ENCODE results near the gene EMC7.
"Not testable (repeated sequence)": the region's sequence is repeated elsewhere in the genome, so short reads cannot be mapped to it uniquely, and the experiment has no call there.

Gene EMC7

DNA sequence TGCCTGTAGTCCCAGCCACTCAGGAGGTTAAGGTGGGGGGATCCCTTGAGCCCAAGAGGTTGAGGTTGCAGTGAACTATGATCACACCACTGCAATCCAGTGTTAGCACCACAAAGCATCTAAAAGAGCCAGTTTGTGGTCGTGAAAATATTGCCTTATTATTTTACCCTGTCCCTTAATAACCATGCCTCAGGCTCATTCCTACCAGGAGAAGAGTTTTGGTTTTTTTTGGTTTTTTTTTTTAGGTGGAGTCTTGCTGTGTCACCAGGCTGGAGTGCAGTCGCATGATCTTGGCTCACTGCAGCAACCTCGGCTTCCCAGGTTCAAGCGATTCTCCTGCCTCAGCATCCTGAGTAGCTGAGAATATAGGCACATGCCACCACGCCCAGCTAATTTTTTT is 44.8 kb downstream of the EMC7 start:
- TF ChIP-seq, protein P1, sequence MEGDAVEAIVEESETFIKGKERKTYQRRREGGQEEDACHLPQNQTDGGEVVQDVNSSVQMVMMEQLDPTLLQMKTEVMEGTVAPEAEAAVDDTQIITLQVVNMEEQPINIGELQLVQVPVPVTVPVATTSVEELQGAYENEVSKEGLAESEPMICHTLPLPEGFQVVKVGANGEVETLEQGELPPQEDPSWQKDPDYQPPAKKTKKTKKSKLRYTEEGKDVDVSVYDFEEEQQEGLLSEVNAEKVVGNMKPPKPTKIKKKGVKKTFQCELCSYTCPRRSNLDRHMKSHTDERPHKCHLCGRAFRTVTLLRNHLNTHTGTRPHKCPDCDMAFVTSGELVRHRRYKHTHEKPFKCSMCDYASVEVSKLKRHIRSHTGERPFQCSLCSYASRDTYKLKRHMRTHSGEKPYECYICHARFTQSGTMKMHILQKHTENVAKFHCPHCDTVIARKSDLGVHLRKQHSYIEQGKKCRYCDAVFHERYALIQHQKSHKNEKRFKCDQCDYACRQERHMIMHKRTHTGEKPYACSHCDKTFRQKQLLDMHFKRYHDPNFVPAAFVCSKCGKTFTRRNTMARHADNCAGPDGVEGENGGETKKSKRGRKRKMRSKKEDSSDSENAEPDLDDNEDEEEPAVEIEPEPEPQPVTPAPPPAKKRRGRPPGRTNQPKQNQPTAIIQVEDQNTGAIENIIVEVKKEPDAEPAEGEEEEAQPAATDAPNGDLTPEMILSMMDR (IDR thresholded peaks at IDR 0.05; ENCODE audit: control insufficient read depth, insufficient read depth, low read depth, low read length, missing control alignments), result no peak
- no peak overlapping the region for H3K4me3 ChIP-seq (ENCODE audit: control insufficient read depth, low read depth, low read length)
- DNase-seq (ENCODE audit: low read depth), result no peak

DNA sequence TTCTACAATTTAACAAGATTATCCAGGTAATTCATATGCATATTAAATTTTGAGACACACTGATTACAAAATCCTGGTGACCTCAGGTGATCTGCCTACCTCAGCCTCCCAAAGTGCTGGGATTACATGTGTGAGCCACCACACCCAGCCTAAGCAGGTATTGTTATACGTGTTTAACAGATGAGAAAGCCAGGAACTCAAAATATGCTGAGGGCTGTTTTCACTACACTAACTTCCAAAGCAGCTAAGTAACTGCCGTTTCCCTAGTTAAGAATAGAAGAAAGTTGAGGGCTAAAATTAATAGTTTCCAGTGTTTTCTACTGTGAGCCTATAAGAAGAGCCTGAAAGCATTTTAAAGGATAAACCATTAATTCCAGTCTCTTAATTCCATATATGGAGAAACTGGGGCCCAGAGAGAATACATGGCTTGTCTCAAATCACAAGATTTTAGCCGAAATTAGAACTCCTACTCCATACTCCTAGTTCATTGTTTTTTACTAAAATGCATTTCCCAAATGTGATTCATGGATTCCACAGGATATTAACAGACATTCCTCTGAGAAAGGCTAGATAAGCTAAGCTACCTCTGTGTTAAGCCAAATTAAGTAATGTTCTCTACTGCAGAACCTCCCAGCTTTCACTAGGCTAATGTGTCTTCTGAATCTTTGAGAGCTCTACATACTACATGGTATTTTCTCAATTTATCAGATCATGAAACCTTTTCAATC is 45.6 kb downstream of the EMC7 start:
- TF ChIP-seq, protein P1 (IDR thresholded peaks at IDR 0.05; ENCODE audit: control insufficient read depth, insufficient read depth, low read depth, low read length, missing control alignments), result no peak
- peak; percentile 78 for DNase-seq (ENCODE audit: low read depth)
- H3K4me3 ChIP-seq (ENCODE audit: control insufficient read depth, low read depth, low read length), result no peak overlapping the region

DNA sequence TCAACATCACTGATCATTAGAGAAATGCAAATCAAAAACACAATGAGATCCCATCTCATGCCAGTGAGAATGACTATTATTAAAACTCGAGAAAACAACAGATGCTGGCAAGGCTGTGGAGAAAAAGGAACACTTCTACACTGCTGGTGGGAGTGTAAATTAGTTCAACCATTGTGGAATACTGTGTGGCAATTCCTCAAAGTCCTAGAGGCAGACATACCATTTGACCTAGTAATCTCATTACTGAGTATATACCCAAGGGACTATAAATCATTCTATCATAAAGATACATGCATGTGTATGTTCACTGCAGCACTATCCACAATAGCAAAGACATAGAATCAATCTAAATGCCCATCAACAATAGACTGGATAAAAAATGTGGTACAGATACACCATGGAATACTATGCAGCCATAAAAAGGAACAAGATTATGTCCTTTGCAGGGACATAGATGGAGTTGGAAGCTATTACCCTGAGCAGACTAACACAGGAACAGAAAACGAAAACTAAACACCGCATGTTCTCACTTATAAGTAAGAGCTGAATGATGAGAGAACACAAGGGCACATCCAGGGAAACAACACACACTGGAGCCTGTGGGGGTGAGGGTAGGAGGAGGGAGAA is 47.5 kb downstream of the EMC7 start:
- no peak overlapping the region for H3K4me3 ChIP-seq (ENCODE audit: control insufficient read depth, low read depth, low read length)
- no peak for DNase-seq (ENCODE audit: low read depth)
- TF ChIP-seq, protein P1 (IDR thresholded peaks at IDR 0.05; ENCODE audit: control insufficient read depth, insufficient read depth, low read depth, low read length, missing control alignments), result no peak

DNA sequence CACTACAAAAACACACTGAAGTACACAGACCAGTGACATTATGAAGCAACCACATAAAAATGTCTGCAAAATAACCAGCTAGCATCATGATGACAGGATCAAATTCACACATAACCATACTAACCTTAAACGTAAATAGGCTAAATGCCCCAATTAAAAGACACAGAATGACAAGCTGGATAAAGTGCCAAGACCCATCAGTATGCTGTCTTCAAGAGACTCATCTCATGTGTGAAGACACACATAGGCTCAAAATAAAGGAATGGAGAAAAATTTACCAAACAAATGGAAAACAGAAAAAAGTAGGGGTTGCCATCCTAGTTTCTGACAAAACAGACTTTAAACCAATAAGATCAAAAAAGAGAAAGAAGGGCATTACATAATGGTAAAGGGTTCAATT is 51.3 kb downstream of the EMC7 start:
- not testable (repeated sequence) for DNase-seq (ENCODE audit: low read depth); H3K4me3 ChIP-seq (ENCODE audit: control insufficient read depth, low read depth, low read length)

DNA sequence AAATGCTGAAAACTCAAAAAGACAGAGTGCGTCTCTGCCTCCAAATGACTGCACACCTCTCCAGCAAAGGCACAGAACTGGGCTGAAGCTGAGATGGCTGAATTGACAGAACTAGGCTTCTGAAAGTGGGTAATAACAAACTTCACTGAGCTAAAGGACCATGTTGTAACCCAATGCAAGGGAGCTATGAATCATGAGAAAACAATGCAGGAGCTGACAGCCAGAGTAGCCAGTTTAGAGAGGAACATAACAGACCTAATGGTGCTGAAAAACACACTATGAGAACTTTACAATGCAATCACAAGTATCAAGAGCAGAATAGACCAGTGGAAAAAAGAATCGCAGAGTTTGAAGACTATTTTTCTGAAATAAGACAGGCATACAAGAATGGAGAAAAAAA is 52.5 kb downstream of the EMC7 start:
- no peak overlapping the region for H3K4me3 ChIP-seq (ENCODE audit: control insufficient read depth, low read depth, low read length)
- TF ChIP-seq, protein P1 (IDR thresholded peaks at IDR 0.05; ENCODE audit: control insufficient read depth, insufficient read depth, low read depth, low read length, missing control alignments), result no peak
- DNase-seq (ENCODE audit: low read depth), result peak; percentile 46

DNA sequence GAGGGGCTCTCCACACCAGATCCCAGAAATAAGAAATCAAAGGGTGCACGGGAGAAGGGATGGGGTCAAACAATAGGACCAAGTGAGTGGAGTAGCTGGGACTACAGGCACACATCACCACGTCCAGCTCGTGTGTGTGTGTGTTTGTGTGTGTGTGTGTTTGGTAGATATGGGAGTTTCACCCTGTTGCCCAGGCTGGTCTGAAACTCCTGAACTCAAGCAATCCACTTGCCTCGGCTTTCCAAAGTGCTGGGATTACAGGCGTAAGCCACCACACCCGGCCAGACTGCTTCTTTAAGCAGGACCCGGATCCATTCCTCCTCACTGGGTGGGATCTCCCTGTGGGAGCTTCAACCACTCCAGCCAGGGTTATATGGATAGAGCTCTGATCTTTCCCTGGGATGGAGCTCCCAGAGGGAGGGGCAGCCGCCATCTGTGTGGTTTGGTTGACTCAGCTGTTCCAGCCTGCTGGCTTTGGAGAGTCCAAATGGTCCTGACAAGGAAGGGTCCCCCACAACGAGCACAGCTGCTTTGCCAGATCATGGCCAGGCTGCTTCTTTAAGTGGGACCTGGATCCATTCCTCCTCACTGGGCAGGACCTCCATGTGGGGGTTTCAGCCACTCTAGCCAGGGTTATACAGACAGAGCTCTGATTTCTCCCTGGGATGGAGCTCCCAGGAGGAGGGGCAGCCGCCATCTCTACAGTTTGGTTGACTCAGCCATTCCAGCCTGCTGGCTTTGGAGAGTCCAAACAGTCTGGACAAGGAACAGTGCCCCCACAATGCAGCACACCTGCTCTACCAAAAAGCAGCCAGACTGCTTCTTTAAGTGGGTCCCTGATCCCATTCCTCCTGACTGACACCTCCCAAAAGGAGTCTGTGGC is 53.5 kb downstream of the EMC7 start:
- H3K4me3 ChIP-seq (ENCODE audit: control insufficient read depth, low read depth, low read length), result peak overlapping the region; percentile 9; the same call in 1 of the 2 replicates
- TF ChIP-seq, protein P1 (IDR thresholded peaks at IDR 0.05; ENCODE audit: control insufficient read depth, insufficient read depth, low read depth, low read length, missing control alignments), result no peak
- no peak for DNase-seq (ENCODE audit: low read depth)

Data from AG09309 (cell line).